Epithelial cell of prostate (primary cell): ENCODE data around the gene TSEN2.
A peak's percentile ranks its signal among the peaks of the same experiment; 100 is the strongest.

Source experiments
- DNase-seq: peaks from one replicate; pipeline ENCODE4 v3.0.0-alpha.2; 2011; ENCODE audit warnings: low read depth, low spot score
- H3K27ac ChIP-seq: fragments of 450-650 bp; 2 replicates; pipeline ENCODE4 v1.5.1; 2017; ENCODE audit warnings: mild to moderate bottlenecking

The TSEN2 gene

GRCh38 chr3:12544652-12545472 is 60.6 kb downstream of the TSEN2 start:
- no peak for DNase-seq
- H3K27ac ChIP-seq, result peak overlapping the region; percentile 51

GRCh38 chr3:12545473-12545791 is 61.2 kb downstream of the TSEN2 start, which contains the start of gene MKRN2OS:
Gene MKRN2OS, minus strand, starts transcription at chr3:12545499. Its CDS starts 35 bp downstream, at chr3:12545464.
- DNase-seq, result peak; percentile 72
- H3K27ac ChIP-seq, result peak within 1 kb of the TSS; percentile 51

- no peak overlapping the region for H3K27ac ChIP-seq
- DNase-seq, result no peak
Observed at GRCh38 chr3:12549971-12550760, 65.9 kb downstream of the TSEN2 start.

GRCh38 chr3:12553921-12554391 is 69.7 kb downstream of the TSEN2 start:
- DNase-seq, result no peak
- H3K27ac ChIP-seq, result no peak overlapping the region

GRCh38 chr3:12556314-12556689 is 72.0 kb downstream of the TSEN2 start:
- DNase-seq, result no peak

GRCh38 chr3:12556690-12557472 is 72.6 kb downstream of the TSEN2 start, which contains the start of gene MKRN2:
Gene MKRN2, plus strand, starts transcription at chr3:12557087. Its CDS starts 64 bp downstream, at chr3:12557151.
- H3K27ac ChIP-seq, result peak within 1 kb of the TSS; percentile 90
- DNase-seq, result peak; percentile 18

More at GRCh38 chr3:12556314-12556689, 72.0 kb downstream of the TSEN2 start:
- H3K27ac ChIP-seq, result peak overlapping the region; percentile 90

GRCh38 chr3:12557473-12558100 is 73.3 kb downstream of the TSEN2 start:
- DNase-seq, result no peak

GRCh38 chr3:12558706-12559105 is 74.4 kb downstream of the TSEN2 start:
- no peak overlapping the region for H3K27ac ChIP-seq
- DNase-seq, result no peak

More at GRCh38 chr3:12557473-12558100, 73.3 kb downstream of the TSEN2 start:
- H3K27ac ChIP-seq, result peak overlapping the region; percentile 90

- H3K27ac ChIP-seq, result no peak overlapping the region
- no peak for DNase-seq
Observed at GRCh38 chr3:12559520-12559919, 75.2 kb downstream of the TSEN2 start.

GRCh38 chr3:12560505-12561190 is 76.4 kb downstream of the TSEN2 start:
- H3K27ac ChIP-seq, result no peak overlapping the region
- no peak for DNase-seq

GRCh38 chr3:12561397-12561796 is 77.1 kb downstream of the TSEN2 start:
- H3K27ac ChIP-seq, result no peak overlapping the region
- DNase-seq, result no peak

GRCh38 chr3:12562451-12562850 is 78.2 kb downstream of the TSEN2 start:
- no peak overlapping the region for H3K27ac ChIP-seq

GRCh38 chr3:12566976-12567375 is 82.7 kb downstream of the TSEN2 start:
- H3K27ac ChIP-seq, result no peak overlapping the region
- DNase-seq, result no peak

More at GRCh38 chr3:12562451-12562850, 78.2 kb downstream of the TSEN2 start:
- no peak for DNase-seq

GRCh38 chr3:12568747-12569146 is 84.5 kb downstream of the TSEN2 start:
- H3K27ac ChIP-seq, result no peak overlapping the region
- DNase-seq, result no peak

- no peak for DNase-seq
Observed at GRCh38 chr3:12569836-12570235, 85.6 kb downstream of the TSEN2 start.

GRCh38 chr3:12571986-12572385 is 87.7 kb downstream of the TSEN2 start:
- H3K27ac ChIP-seq, result no peak overlapping the region
- DNase-seq, result no peak

More at GRCh38 chr3:12569836-12570235, 85.6 kb downstream of the TSEN2 start:
- H3K27ac ChIP-seq, result no peak overlapping the region

GRCh38 chr3:12574131-12574530 is 89.9 kb downstream of the TSEN2 start:
- no peak overlapping the region for H3K27ac ChIP-seq
- DNase-seq, result no peak

- no peak for DNase-seq
- no peak overlapping the region for H3K27ac ChIP-seq
Observed at GRCh38 chr3:12574661-12575060, 90.4 kb downstream of the TSEN2 start.

GRCh38 chr3:12577379-12577778 is 93.1 kb downstream of the TSEN2 start:
- no peak for DNase-seq
- H3K27ac ChIP-seq, result no peak overlapping the region
